Endodermal cell (in vitro differentiated cells): ENCODE data around the gene MGLL. TPM values are rescaled to one million over a fixed set of nuclear protein-coding genes. Genes with fewer than 3 reads are reported as not detected.

Experiments
- DNase-seq: peaks from one replicate; pipeline ENCODE4 v3.0.0-alpha.2; 2017
- H3K27ac ChIP-seq: 2 replicates; pipeline ENCODE4 v1.5.1; 2013; ENCODE audit warnings: mild to moderate bottlenecking, low read depth, low read length, moderate library complexity
- H3K27me3 ChIP-seq: 2 replicates; pipeline ENCODE4 v1.6.1; 2013; ENCODE audit warnings: mild to moderate bottlenecking, low read length, moderate library complexity; ENCODE audit not compliant: insufficient read depth, control insufficient read depth, poor library complexity, severe bottlenecking
- H3K36me3 ChIP-seq: 2 replicates; pipeline ENCODE4 v1.7.0; 2013; ENCODE audit warnings: mild to moderate bottlenecking, low read length, moderate library complexity; ENCODE audit not compliant: control insufficient read depth, insufficient read depth
- H3K4me1 ChIP-seq: one replicate; pipeline ENCODE4 v1.7.0; 2013; ENCODE audit warnings: low read length; ENCODE audit not compliant: control insufficient read depth, insufficient read depth
- H3K4me3 ChIP-seq: 2 replicates; pipeline ENCODE4 v1.5.1; 2013; ENCODE audit warnings: mild to moderate bottlenecking, low read length, moderate library complexity
- H3K9ac ChIP-seq: 2 replicates; pipeline ENCODE4 v1.6.1; 2013; ENCODE audit warnings: mild to moderate bottlenecking, low read length, moderate library complexity; ENCODE audit not compliant: poor library complexity, severe bottlenecking; ENCODE audit errors: extremely low read depth
- H3K9me3 ChIP-seq: 2 replicates; pipeline ENCODE4 v1.6.1; 2013; ENCODE audit warnings: mild to moderate bottlenecking, low read length, moderate library complexity; ENCODE audit not compliant: control insufficient read depth
- H3K27ac Mint-ChIP-seq: 2 replicates; pipeline ENCODE4 v1.8.0; 2020; ENCODE audit warnings: mixed read lengths
- H3K27me3 Mint-ChIP-seq: 2 replicates; pipeline ENCODE4 v1.8.0; 2021; ENCODE audit warnings: mild to moderate bottlenecking, mixed read lengths; ENCODE audit not compliant: insufficient read depth
- H3K36me3 Mint-ChIP-seq: 2 replicates; pipeline ENCODE4 v1.8.0; 2020; ENCODE audit warnings: low read depth, mixed read lengths
- H3K4me1 Mint-ChIP-seq: 2 replicates; pipeline ENCODE4 v1.8.0; 2020; ENCODE audit warnings: mixed read lengths
- H3K4me3 Mint-ChIP-seq: 2 replicates; pipeline ENCODE4 v1.8.0; 2020; ENCODE audit warnings: mild to moderate bottlenecking, moderate library complexity, mixed read lengths
- H3K9me3 Mint-ChIP-seq: 2 replicates; pipeline ENCODE4 v1.8.0; 2020; ENCODE audit warnings: mild to moderate bottlenecking, mixed read lengths
- WGBS, 2 experiments: methylation state at CpG; one replicate each; pipeline versions ENCODE4 v1.1.5 to v1.1.7; 2013; ENCODE audit warnings: missing lambda C conversion rate in 2 of 2, mixed read lengths in 1 of 2; ENCODE audit not compliant: insufficient coverage in 1 of 2, insufficient read length in 1 of 2; 5-methylcytosine and 5-hydroxymethylcytosine counted together
- total RNA-seq, 2 donors: library from RNA; stranded (reverse); fragmentation: NEBNext Ultra II Directional in 1 of 2; extraction: Animal tissue kit (Norgen Biotek cat#: 25700) in 1 of 2; gene quantifications; 2 replicates in 1 of 2; 3 replicates in 1 of 2; pipeline ENCODE4 v1.2.1, GENCODE V29; 2021
- TF ChIP-seq, protein P1 (sequence below): fragments of 200-600 bp; sonication (generic); conservative IDR thresholded peaks from 2 replicates; pipeline ENCODE4 v1.5.0; 2021; ENCODE audit warnings: antibody characterized with exemption, mild to moderate bottlenecking

Gene MGLL
- total RNA-seq, 2 donors from 2014 or later: 0.22 TPM; not detected in 1

DNA sequence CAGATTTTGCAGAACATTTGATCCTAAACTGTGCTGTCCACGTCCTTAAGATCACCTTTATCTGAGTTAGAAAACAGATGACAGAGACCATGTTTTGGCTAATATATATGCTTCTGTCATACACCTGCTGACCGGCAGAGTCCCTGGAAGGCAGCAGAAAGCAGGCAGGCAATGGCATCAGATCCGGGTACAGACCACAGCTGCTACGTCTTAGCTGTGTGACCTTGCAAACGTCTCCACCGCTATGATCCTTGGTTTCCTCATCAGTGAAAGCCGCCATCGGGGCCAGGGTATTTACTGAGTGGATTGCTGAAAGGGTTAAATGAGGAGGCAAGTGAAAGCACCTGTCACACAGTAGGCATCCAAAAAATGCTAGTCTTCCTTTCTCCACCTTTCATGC lies 77.4 kb downstream of the MGLL start:
- H3K4me1 ChIP-seq: no peaks in the 10 kb centered on the region
- no peak overlapping the region for H3K4me3 ChIP-seq
- no peaks in the 10 kb centered on the region for H3K4me1 Mint-ChIP-seq
- H3K27me3 Mint-ChIP-seq: peaks cover 13% of the 10 kb centered on the region
- no peak overlapping the region for H3K27ac ChIP-seq
- DNase-seq: no peak
- WGBS, 2 experiments: 85 to 87% methylated on average over 8 of the region's 8 CpGs
- H3K27ac Mint-ChIP-seq: no peak overlapping the region
- H3K9me3 Mint-ChIP-seq: no peaks in the 10 kb centered on the region
- no peaks in the 10 kb centered on the region for H3K9me3 ChIP-seq
- H3K4me3 Mint-ChIP-seq: no peak overlapping the region
- H3K36me3 ChIP-seq: no peaks in the 10 kb centered on the region
- H3K27me3 ChIP-seq: no peaks in the 10 kb centered on the region
- no peak overlapping the region for H3K9ac ChIP-seq
- H3K36me3 Mint-ChIP-seq: no peaks in the 10 kb centered on the region
- TF ChIP-seq, protein P1, sequence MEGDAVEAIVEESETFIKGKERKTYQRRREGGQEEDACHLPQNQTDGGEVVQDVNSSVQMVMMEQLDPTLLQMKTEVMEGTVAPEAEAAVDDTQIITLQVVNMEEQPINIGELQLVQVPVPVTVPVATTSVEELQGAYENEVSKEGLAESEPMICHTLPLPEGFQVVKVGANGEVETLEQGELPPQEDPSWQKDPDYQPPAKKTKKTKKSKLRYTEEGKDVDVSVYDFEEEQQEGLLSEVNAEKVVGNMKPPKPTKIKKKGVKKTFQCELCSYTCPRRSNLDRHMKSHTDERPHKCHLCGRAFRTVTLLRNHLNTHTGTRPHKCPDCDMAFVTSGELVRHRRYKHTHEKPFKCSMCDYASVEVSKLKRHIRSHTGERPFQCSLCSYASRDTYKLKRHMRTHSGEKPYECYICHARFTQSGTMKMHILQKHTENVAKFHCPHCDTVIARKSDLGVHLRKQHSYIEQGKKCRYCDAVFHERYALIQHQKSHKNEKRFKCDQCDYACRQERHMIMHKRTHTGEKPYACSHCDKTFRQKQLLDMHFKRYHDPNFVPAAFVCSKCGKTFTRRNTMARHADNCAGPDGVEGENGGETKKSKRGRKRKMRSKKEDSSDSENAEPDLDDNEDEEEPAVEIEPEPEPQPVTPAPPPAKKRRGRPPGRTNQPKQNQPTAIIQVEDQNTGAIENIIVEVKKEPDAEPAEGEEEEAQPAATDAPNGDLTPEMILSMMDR: no peak

DNA sequence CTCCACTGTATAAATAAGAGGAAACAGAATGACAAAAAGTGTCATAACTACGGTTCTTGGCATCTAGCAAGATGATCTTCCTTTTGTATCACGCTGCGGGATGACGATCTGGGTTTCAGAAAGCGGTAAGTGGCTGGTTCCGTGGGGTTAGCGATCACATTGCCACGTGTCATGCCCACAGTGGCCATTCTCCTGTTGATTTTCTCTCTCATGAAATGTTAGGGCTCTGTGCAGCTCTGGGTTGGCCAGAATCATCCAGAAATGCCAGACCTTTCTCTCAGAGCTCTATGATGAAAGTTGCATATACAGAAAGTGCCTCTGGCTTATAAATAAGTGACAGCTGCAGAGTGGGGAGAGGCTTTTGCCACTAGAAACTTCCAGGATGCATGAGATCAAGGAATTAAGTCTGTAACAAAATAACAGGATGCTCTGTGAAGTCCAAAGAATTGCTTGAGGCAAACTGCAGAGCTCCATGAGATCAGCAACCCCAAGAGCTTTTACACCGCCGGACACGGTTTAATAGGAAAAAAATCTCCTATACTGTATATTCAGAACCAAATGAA lies 78.0 kb downstream of the MGLL start:
- H3K4me1 Mint-ChIP-seq: no peaks in the 10 kb centered on the region
- no peaks in the 10 kb centered on the region for H3K27me3 ChIP-seq
- H3K4me1 ChIP-seq: no peaks in the 10 kb centered on the region
- H3K27me3 Mint-ChIP-seq: peaks cover 13% of the 10 kb centered on the region
- no peak for DNase-seq
- no peaks in the 10 kb centered on the region for H3K36me3 Mint-ChIP-seq
- no peak overlapping the region for H3K4me3 Mint-ChIP-seq
- TF ChIP-seq, protein P1: no peak
- H3K4me3 ChIP-seq: no peak overlapping the region
- no peak overlapping the region for H3K9ac ChIP-seq
- no peak overlapping the region for H3K27ac ChIP-seq
- no peaks in the 10 kb centered on the region for H3K9me3 ChIP-seq
- 82 to 85% methylated on average over 11 of the region's 11 CpGs for WGBS, 2 experiments
- no peaks in the 10 kb centered on the region for H3K36me3 ChIP-seq
- H3K9me3 Mint-ChIP-seq: no peaks in the 10 kb centered on the region
- no peak overlapping the region for H3K27ac Mint-ChIP-seq

DNA sequence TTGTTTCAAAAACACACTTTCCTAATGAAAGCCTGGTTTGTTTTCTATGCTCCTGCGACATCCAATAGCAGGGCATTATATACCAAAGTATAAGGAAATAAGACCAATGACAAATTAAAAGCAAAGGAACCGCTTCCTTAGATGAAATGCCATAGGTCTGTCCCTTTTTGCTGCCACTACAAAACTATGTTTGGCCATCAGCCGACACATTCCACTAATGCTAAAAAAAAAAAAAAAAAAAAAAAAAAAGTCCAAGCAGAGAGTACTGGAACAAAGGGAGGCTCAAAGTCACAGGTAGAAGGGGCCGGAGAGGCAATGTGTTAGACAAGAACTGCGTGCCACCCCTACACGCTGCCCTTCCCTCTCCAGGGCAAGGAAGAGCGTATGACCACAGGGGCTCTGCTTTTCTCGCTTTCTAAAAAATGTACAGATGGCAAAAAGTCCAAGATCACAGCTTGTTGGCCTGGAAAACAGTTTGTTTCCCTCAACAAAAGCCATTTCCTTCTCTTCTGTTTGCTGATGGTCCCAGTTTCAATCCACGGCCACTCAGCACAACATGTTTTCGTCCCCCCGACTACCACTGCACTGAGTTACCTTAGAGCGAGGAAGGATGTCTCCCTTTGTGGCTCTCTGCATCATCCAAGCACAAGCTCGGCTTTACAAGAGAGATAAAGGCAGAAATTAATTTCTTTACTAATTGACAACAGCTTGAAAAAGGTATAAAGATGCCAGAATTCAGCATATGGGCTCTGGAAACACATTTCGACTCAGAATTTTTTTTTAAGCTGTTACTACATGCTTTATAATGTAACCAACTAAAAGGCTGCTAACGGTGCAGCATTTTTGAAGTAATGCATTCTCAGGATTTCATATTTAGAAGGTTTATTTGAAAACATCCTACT lies 78.7 kb downstream of the MGLL start:
- Mint-ChIP-seq H3K36me3 (no peaks in the 10 kb centered on the region), H3K4me1 (no peaks in the 10 kb centered on the region), H3K27me3 (peaks cover 16% of the 10 kb centered on the region), H3K27ac (no peak overlapping the region), H3K9me3 (no peaks in the 10 kb centered on the region), H3K4me3 (no peak overlapping the region)
- Histone ChIP-seq H3K27me3 (no peaks in the 10 kb centered on the region), H3K4me3 (no peak overlapping the region), H3K9me3 (no peaks in the 10 kb centered on the region), H3K4me1 (no peaks in the 10 kb centered on the region), H3K36me3 (no peaks in the 10 kb centered on the region), H3K27ac (no peak overlapping the region), H3K9ac (no peak overlapping the region)
- TF ChIP-seq, protein P1: no peak
- DNase-seq: no peak
- 89 to 92% methylated on average over 12 to 15 of the region's 15 CpGs for WGBS, 2 experiments
